K562 (cell line): Measurements from ENCODE around the gene RASSF7. TPM values are rescaled to one million over a fixed set of nuclear protein-coding genes. Genes with fewer than 3 reads are reported as not detected.
A peak's percentile ranks its signal among the peaks of the same experiment; 100 is the strongest.

Source experiments
- ATF7 ChIP-seq: fragments of 450-650 bp; IDR thresholded peaks from 2 replicates; pipeline ENCODE4 v1.7.1; 2014; ENCODE audit warnings: mild to moderate bottlenecking, moderate library complexity
- HIVEP1 ChIP-seq: fragments of 250-450 bp; sonication (Bioruptor Pico); IDR thresholded peaks from 2 replicates; pipeline ENCODE4 v1.4.0; 2020; ENCODE audit warnings: mild to moderate bottlenecking
- ILK ChIP-seq: fragments of 450-650 bp; IDR thresholded peaks from 2 replicates; pipeline ENCODE4 v1.6.1; 2016; ENCODE audit warnings: missing genetic modification characterization, low read depth, mild to moderate bottlenecking, missing compliant biosample characterization, moderate library complexity, borderline replicate concordance
- JUNB ChIP-seq: fragments of 450-650 bp; formaldehyde crosslinking; conservative IDR thresholded peaks from 2 replicates; pipeline ENCODE4 v1.4.0; 2020; ENCODE audit warnings: mild to moderate bottlenecking
- MAZ ChIP-seq, 2 experiments: fragments of 450-650 bp in 1 of 2; sonication (generic) in 1 of 2; formaldehyde crosslinking; IDR thresholded peaks in 1 of 2; conservative IDR thresholded peaks in 1 of 2; 2 replicates each; pipeline versions ENCODE4 v1.4.0 to v1.5.0; 2020; ENCODE audit warnings: mild to moderate bottlenecking in 1 of 2, missing genetic modification reagents in 1 of 2
- MTF1 ChIP-seq: fragments of 250-450 bp; sonication (Bioruptor Pico); IDR thresholded peaks from 2 replicates; pipeline ENCODE4 v1.9.0; 2021; ENCODE audit warnings: moderate library complexity, mild to moderate bottlenecking, inconsistent platforms, borderline replicate concordance
- NCOR1 ChIP-seq: fragments of 450-650 bp; IDR thresholded peaks from 2 replicates; pipeline ENCODE4 v1.6.1; 2016; ENCODE audit warnings: mild to moderate bottlenecking, moderate library complexity
- NFATC3 ChIP-seq: fragments of 450-650 bp; IDR thresholded peaks from 2 replicates; pipeline ENCODE4 v1.6.1; 2017; ENCODE audit warnings: mild to moderate bottlenecking
- NFE2L1 ChIP-seq: fragments of 450-650 bp; IDR thresholded peaks from 2 replicates; pipeline ENCODE4 v1.6.1; 2016; ENCODE audit warnings: missing genetic modification characterization, low read depth, mild to moderate bottlenecking, missing compliant biosample characterization, moderate library complexity, borderline replicate concordance
- NFIC ChIP-seq: fragments of 450-650 bp; IDR thresholded peaks from 2 replicates; pipeline ENCODE4 v1.6.1; 2017; ENCODE audit warnings: mild to moderate bottlenecking, inconsistent platforms
- PHF8 ChIP-seq: fragments of 200-600 bp; sonication (generic); IDR thresholded peaks from 2 replicates; pipeline ENCODE4 v1.6.1; 2012; ENCODE audit warnings: mixed run types, mild to moderate bottlenecking, inconsistent platforms, low read length, moderate library complexity, borderline replicate concordance
- POLR3A ChIP-seq: IDR thresholded peaks from 2 replicates; pipeline ENCODE4 v1.6.1; 2011; ENCODE audit warnings: borderline replicate concordance, mild to moderate bottlenecking, moderate library complexity; ENCODE audit not compliant: insufficient read length, insufficient read depth; ENCODE audit errors: extremely low read depth
- POU5F1 ChIP-seq: fragments of 150-350 bp; IDR thresholded peaks from 2 replicates; pipeline ENCODE4 v1.6.1; 2014; ENCODE audit warnings: borderline replicate concordance, low read length, low read depth, mild to moderate bottlenecking; ENCODE audit not compliant: partially characterized antibody
- PTTG1 ChIP-seq: fragments of 450-650 bp; IDR thresholded peaks from 2 replicates; pipeline ENCODE4 v1.6.1; 2016; ENCODE audit warnings: low read depth, mild to moderate bottlenecking, missing genetic modification characterization, missing compliant biosample characterization
- RBBP5 ChIP-seq: fragments of 200-600 bp; sonication (generic); IDR thresholded peaks from 2 replicates; pipeline ENCODE4 v1.6.1; 2012; ENCODE audit warnings: borderline replicate concordance, mild to moderate bottlenecking, low read length, control low read depth, inconsistent platforms; ENCODE audit not compliant: insufficient read depth, poor library complexity, severe bottlenecking
- RNF2 ChIP-seq: sonication (generic); IDR thresholded peaks from 2 replicates; pipeline ENCODE4 v1.6.1; 2016
- SAP30 ChIP-seq: fragments of 200-600 bp; sonication (generic); IDR thresholded peaks from 2 replicates; pipeline ENCODE4 v1.6.1; 2012; ENCODE audit warnings: borderline replicate concordance, low read depth, mild to moderate bottlenecking, moderate library complexity, low read length, control low read depth, inconsistent platforms; ENCODE audit not compliant: insufficient read depth, poor library complexity, severe bottlenecking
- XRCC3 ChIP-seq: fragments of 450-650 bp; IDR thresholded peaks from 2 replicates; pipeline ENCODE4 v1.6.1; 2017; ENCODE audit warnings: mild to moderate bottlenecking, moderate library complexity
- ZBED1 ChIP-seq: IDR thresholded peaks from 2 replicates; pipeline ENCODE4 v1.6.1; 2014
- ZBTB8A ChIP-seq: fragments of 450-650 bp; IDR thresholded peaks from 2 replicates; pipeline ENCODE4 v1.6.1; 2018; ENCODE audit warnings: mild to moderate bottlenecking, moderate library complexity; ENCODE audit not compliant: partially characterized antibody
- ZNF212 ChIP-seq: fragments of 450-650 bp; formaldehyde crosslinking; IDR thresholded peaks from 2 replicates; pipeline ENCODE4 v1.4.0; 2020; ENCODE audit warnings: mild to moderate bottlenecking
- ZNF408 ChIP-seq: fragments of 250-450 bp; sonication (Bioruptor Pico); IDR thresholded peaks from 2 replicates; pipeline ENCODE4 v1.4.0; 2020; ENCODE audit warnings: low read depth, mild to moderate bottlenecking, moderate library complexity
- ZNF436 ChIP-seq: fragments of 250-450, 450-650 bp; sonication (Bioruptor Pico); formaldehyde crosslinking; IDR thresholded peaks from 2 replicates; pipeline ENCODE4 v1.7.0; 2020; ENCODE audit warnings: mild to moderate bottlenecking
- polyA plus RNA-seq, 8 experiments: library from polyadenylated mRNA; depleted of rRNA in 4 of 8; stranded (reverse) in 5 of 8; unstranded in 3 of 8; fragments of >200 nt; fragmentation: Nextera tagmentation in 2 of 8; fragmentation: Illumina TruSeq in 1 of 8; extraction: Ambion mirVana in 2 of 8; extraction: Trizol in 1 of 8; gene quantifications; 2 replicates each; pipeline versions ENCODE4 v1.2.1 to v1.2.3, GENCODE V29; 2011 to 2014; ENCODE audit warnings: inconsistent platforms in 1 of 8, missing spikeins in 1 of 8
- total RNA-seq, 7 experiments: library from RNA; depleted of rRNA in 6 of 7; stranded (reverse); fragments of >200 nt in 6 of 7; fragmentation: Illumina TruSeq in 2 of 7; extraction: Trizol in 2 of 7; gene quantifications; 2 replicates each; pipeline versions ENCODE4 v1.2.1 to v1.2.3, GENCODE V29; 2011 to 2021; ENCODE audit warnings: low replicate concordance in 1 of 7
- TF ChIP-seq, protein P1 (sequence below): fragments of 250-450 bp; sonication (Bioruptor Pico); IDR thresholded peaks from 2 replicates; pipeline ENCODE4 v1.5.0; 2021
- TF ChIP-seq, protein P2 (sequence below), 2 experiments: fragments of 450-650 bp in 1 of 2; sonication (generic) in 1 of 2; formaldehyde crosslinking; conservative IDR thresholded peaks; 2 replicates each; pipeline versions ENCODE4 v1.4.0 to v1.8.1; 2020 to 2022; ENCODE audit warnings: mild to moderate bottlenecking in 1 of 2, missing genetic modification reagents in 1 of 2
- TF ChIP-seq, protein P3 (sequence below): fragments of 450-650 bp; IDR thresholded peaks from 2 replicates; pipeline ENCODE4 v1.7.0; 2016; ENCODE audit warnings: borderline replicate concordance

Gene RASSF7
- total and polyA plus RNA-seq, 9 of the 15 experiments (the other 6 are each of a cell fraction or from before 2014, with no cell fraction given): 0.41 to 45.2 (median 18.6) TPM

DNA sequence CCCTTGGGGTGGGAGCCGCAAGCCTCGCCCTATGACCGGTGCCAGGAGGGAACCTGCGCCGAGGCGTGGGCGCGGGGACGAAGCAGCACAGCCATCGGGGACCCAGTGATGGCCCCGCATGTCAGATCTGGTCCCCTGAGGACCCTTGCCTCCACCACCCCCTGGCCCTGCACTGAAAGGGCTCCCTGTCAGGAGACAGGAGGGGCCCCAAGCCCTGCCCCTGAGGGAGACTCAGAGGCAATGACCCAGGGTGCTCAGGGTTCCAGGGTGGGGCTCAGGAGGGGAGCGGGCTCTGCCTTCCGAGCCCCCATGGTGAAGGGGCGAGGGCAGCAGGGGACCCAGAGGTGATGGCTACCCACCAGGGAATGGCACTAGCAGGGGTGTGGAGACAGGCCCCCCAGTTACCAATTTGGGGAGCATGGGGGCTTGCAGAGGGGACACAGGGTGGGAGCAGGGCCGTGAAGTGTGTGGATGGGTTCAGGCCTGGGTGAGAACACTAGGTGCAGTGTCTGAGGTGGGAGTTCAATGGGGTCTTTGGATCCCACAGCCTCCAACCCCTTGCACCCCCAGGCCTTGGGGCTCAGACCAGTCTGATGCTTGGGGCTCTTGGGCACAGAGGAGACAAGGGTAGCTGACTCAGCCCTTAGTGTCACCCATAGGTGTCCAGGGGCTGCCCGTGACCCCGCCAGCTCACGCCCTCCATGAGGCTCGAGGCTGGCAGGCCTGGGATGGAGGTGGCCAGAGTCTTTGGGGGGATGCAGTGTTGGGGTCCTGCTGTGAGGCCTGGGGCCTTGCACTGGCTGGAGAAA is 22.9 kb upstream of the RASSF7 start (continued):
- TF ChIP-seq JUNB: no peak
- no peak for TF ChIP-seq SAP30
- no peak for TF ChIP-seq MTF1 (CRISPR knock-in tag)
- TF ChIP-seq NCOR1: no peak
- TF ChIP-seq PHF8: peak; percentile 39; the same call in 1 of the 2 replicates
- no peak for TF ChIP-seq ILK (tag)
- no peak for TF ChIP-seq NFE2L1 (tag)
- no peak for TF ChIP-seq XRCC3
- no peak for TF ChIP-seq ZBED1
- no peak for TF ChIP-seq PTTG1 (tag)
- no peak for TF ChIP-seq ZNF436 (CRISPR knock-in tag)
- TF ChIP-seq POLR3A: no peak
- TF ChIP-seq NFIC: no peak
- no peak for TF ChIP-seq POU5F1
- no peak for TF ChIP-seq HIVEP1 (CRISPR knock-in tag)
- no peak for TF ChIP-seq RBBP5
- TF ChIP-seq ZNF408 (CRISPR knock-in tag): 0 out of 2 replicates have a peak, but pooled peaks have one; percentile 66
- TF ChIP-seq, protein P1, sequence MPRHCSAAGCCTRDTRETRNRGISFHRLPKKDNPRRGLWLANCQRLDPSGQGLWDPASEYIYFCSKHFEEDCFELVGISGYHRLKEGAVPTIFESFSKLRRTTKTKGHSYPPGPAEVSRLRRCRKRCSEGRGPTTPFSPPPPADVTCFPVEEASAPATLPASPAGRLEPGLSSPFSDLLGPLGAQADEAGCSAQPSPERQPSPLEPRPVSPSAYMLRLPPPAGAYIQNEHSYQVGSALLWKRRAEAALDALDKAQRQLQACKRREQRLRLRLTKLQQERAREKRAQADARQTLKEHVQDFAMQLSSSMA: no peak
- no peak for TF ChIP-seq NFATC3
- TF ChIP-seq ATF7: no peak
- no peak for TF ChIP-seq ZNF212 (CRISPR knock-in tag)
- TF ChIP-seq, protein P2, sequence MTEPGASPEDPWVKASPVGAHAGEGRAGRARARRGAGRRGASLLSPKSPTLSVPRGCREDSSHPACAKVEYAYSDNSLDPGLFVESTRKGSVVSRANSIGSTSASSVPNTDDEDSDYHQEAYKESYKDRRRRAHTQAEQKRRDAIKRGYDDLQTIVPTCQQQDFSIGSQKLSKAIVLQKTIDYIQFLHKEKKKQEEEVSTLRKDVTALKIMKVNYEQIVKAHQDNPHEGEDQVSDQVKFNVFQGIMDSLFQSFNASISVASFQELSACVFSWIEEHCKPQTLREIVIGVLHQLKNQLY (CRISPR knock-in tag; conservative IDR thresholded peaks at IDR 0.05): 0 out of 4 replicates have a peak, but pooled peaks of 1 of the 2 experiments have one; percentile 24
- no peak; a peak in 1 of 4 replicates for TF ChIP-seq MAZ (CRISPR knock-in tag; conservative IDR thresholded peaks at IDR 0.05 in 1 of 2, IDR thresholded peaks at IDR 0.05 in 1 of 2)
- TF ChIP-seq, protein P3, sequence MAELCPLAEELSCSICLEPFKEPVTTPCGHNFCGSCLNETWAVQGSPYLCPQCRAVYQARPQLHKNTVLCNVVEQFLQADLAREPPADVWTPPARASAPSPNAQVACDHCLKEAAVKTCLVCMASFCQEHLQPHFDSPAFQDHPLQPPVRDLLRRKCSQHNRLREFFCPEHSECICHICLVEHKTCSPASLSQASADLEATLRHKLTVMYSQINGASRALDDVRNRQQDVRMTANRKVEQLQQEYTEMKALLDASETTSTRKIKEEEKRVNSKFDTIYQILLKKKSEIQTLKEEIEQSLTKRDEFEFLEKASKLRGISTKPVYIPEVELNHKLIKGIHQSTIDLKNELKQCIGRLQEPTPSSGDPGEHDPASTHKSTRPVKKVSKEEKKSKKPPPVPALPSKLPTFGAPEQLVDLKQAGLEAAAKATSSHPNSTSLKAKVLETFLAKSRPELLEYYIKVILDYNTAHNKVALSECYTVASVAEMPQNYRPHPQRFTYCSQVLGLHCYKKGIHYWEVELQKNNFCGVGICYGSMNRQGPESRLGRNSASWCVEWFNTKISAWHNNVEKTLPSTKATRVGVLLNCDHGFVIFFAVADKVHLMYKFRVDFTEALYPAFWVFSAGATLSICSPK: no peak
- TF ChIP-seq RNF2: no peak
- no peak for TF ChIP-seq ZBTB8A
